GM21360 (cell line): ENCODE results near the gene NFYB.
"Not testable (repeated sequence)": the region's sequence is repeated elsewhere in the genome, so short reads cannot be mapped to it uniquely, and the experiment has no call there.

Source experiments
- ATAC-seq: cut with Tn5 transposase; IDR thresholded peaks from one replicate; pipeline ENCODE4 v1.9.1; 2021; ENCODE audit warnings: mild to moderate bottlenecking, moderate library complexity; ENCODE audit not compliant: unreplicated experiment

Gene NFYB

GRCh38 chr12:104137902-104138796, at the start of gene NFYB:
TSS of gene NFYB (minus strand) at chr12:104138210. CDS start at chr12:104135453, 2,757 bp downstream.
- peak; percentile 83 for ATAC-seq

GRCh38 chr12:104187446-104188155, 49.6 kb upstream of the NFYB start:
- ATAC-seq: no peak

GRCh38 chr12:104183443-104183842, 45.4 kb upstream of the NFYB start:
- no peak for ATAC-seq

GRCh38 chr12:104182621-104183378, 44.8 kb upstream of the NFYB start:
- no peak for ATAC-seq

GRCh38 chr12:104182144-104182543, 44.1 kb upstream of the NFYB start:
- no peak for ATAC-seq

- ATAC-seq: no peak
Measured at GRCh38 chr12:104181313-104181712, 43.3 kb upstream of the NFYB start.

GRCh38 chr12:104180374-104180773, 42.4 kb upstream of the NFYB start:
- ATAC-seq: no peak

- no peak for ATAC-seq
Measured at GRCh38 chr12:104177663-104178501, 39.9 kb upstream of the NFYB start.

- no peak for ATAC-seq
Measured at GRCh38 chr12:104177336-104177662, 39.3 kb upstream of the NFYB start.

- ATAC-seq: no peak
Measured at GRCh38 chr12:104175726-104176247, 37.8 kb upstream of the NFYB start.

GRCh38 chr12:104173804-104174203, 35.8 kb upstream of the NFYB start:
- ATAC-seq: not testable (repeated sequence)

- no peak for ATAC-seq
Measured at GRCh38 chr12:104172570-104172947, 34.5 kb upstream of the NFYB start.

- ATAC-seq: no peak
Measured at GRCh38 chr12:104171785-104172569, 34.0 kb upstream of the NFYB start.

GRCh38 chr12:104168596-104168995, 30.6 kb upstream of the NFYB start:
- no peak for ATAC-seq

- no peak for ATAC-seq
Measured at GRCh38 chr12:104167519-104168458, 29.8 kb upstream of the NFYB start.

- ATAC-seq: no peak
Measured at GRCh38 chr12:104166465-104166864, 28.5 kb upstream of the NFYB start.

GRCh38 chr12:104165801-104166200, 27.8 kb upstream of the NFYB start:
- ATAC-seq: no peak

- no peak for ATAC-seq
Measured at GRCh38 chr12:104164634-104165033, 26.6 kb upstream of the NFYB start.
